ENCODE data around the gene GAL. TPM values are rescaled to one million over a fixed set of nuclear protein-coding genes. Genes with fewer than 3 reads are reported as not detected.

GAL gene
- total and polyA plus RNA-seq, 2 donors from 2014 or later, result 0.31 TPM; not detected in 1

GRCh38 chr11:68692115-68692514 is 7.8 kb downstream of the GAL start:
- intact Hi-C loops (cut with DNase I), result no loop called here
- Histone ChIP-seq H3K27ac (ENCODE audit: low read depth in 2 of 2, low read length in 2 of 2) (no peak overlapping the region), H3K27me3 (ENCODE audit: control insufficient read depth, insufficient read depth, low read length) (no peaks in the 10 kb centered on the region), H3K9ac (ENCODE audit: low read length in 3 of 3) (no peak overlapping the region), H3K4me3 (ENCODE audit: low read length in 3 of 3) (no peak overlapping the region), H3K9me3 (ENCODE audit: control insufficient read depth in 2 of 3, insufficient read depth in 1 of 3, low read length in 3 of 3) (no peaks in the 10 kb centered on the region), H3K4me1 (ENCODE audit: control insufficient read depth in 2 of 3, insufficient read depth in 2 of 3, low read depth in 1 of 3, low read length in 3 of 3) (no peaks in the 10 kb centered on the region), H3K36me3 (ENCODE audit: control insufficient read depth in 2 of 3, insufficient read depth in 3 of 3, low read length in 3 of 3) (no peaks in the 10 kb centered on the region)
- no peak for TF ChIP-seq CTCF (IDR thresholded peaks at IDR 0.05; ENCODE audit: borderline replicate concordance, extremely low read depth, insufficient read depth)
- no peak for FAIRE-seq
- DNase-seq, result no peak

- DNase-seq (no peak), FAIRE-seq (no peak)
- no peaks in the 10 kb centered on the region for H3K4me1 ChIP-seq (ENCODE audit: control insufficient read depth in 2 of 3, insufficient read depth in 2 of 3, low read depth in 1 of 3, low read length in 3 of 3)
- H3K27me3 ChIP-seq (ENCODE audit: control insufficient read depth, insufficient read depth, low read length), result no peaks in the 10 kb centered on the region
- H3K9me3 ChIP-seq (ENCODE audit: control insufficient read depth in 2 of 3, insufficient read depth in 1 of 3, low read length in 3 of 3), result no peaks in the 10 kb centered on the region
- H3K9ac ChIP-seq (ENCODE audit: low read length in 3 of 3), result no peak overlapping the region
- no peaks in the 10 kb centered on the region for H3K36me3 ChIP-seq (ENCODE audit: control insufficient read depth in 2 of 3, insufficient read depth in 3 of 3, low read length in 3 of 3)
- no peak overlapping the region for H3K4me3 ChIP-seq (ENCODE audit: low read length in 3 of 3)
- H3K27ac ChIP-seq (ENCODE audit: low read depth in 2 of 2, low read length in 2 of 2), result no peak overlapping the region
- no peak for TF ChIP-seq CTCF (IDR thresholded peaks at IDR 0.05; ENCODE audit: borderline replicate concordance, extremely low read depth, insufficient read depth)
- intact Hi-C loops (cut with DNase I), result no loop called here
Measured at GRCh38 chr11:68692871-68693483, 8.6 kb downstream of the GAL start.

GRCh38 chr11:68693484-68693882 is 9.1 kb downstream of the GAL start:
- DNase-seq (no peak), FAIRE-seq (no peak)
- Histone ChIP-seq H3K27me3 (ENCODE audit: control insufficient read depth, insufficient read depth, low read length) (no peaks in the 10 kb centered on the region), H3K9ac (ENCODE audit: low read length in 3 of 3) (no peak overlapping the region), H3K4me3 (ENCODE audit: low read length in 3 of 3) (no peak overlapping the region), H3K4me1 (ENCODE audit: control insufficient read depth in 2 of 3, insufficient read depth in 2 of 3, low read depth in 1 of 3, low read length in 3 of 3) (no peaks in the 10 kb centered on the region), H3K27ac (ENCODE audit: low read depth in 2 of 2, low read length in 2 of 2) (no peak overlapping the region), H3K36me3 (ENCODE audit: control insufficient read depth in 2 of 3, insufficient read depth in 3 of 3, low read length in 3 of 3) (no peaks in the 10 kb centered on the region), H3K9me3 (ENCODE audit: control insufficient read depth in 2 of 3, insufficient read depth in 1 of 3, low read length in 3 of 3) (no peaks in the 10 kb centered on the region)
- no peak for TF ChIP-seq CTCF (IDR thresholded peaks at IDR 0.05; ENCODE audit: borderline replicate concordance, extremely low read depth, insufficient read depth)
- intact Hi-C loops (cut with DNase I), result no loop called here

Data from kidney (tissue), 14 donors.